Lower lobe of right lung (tissue), 2 donors: ENCODE results near the gene MMP20. TPM values are rescaled to one million over a fixed set of nuclear protein-coding genes. Genes with fewer than 3 reads are reported as not detected.

Experiments used
- ATAC-seq, 2 donors: fragments of 200-7000 bp; cut with Tn5 transposase; one replicate each; pipeline ENCODE4 v1.9.1; 2020 to 2022; ENCODE audit warnings: mild to moderate bottlenecking in 2 of 2, moderate library complexity in 2 of 2
- DNase-seq: peaks from one replicate; pipeline ENCODE4 v3.0.0-alpha.2; 2020
- H3K27ac ChIP-seq: fragments of 200-600 bp; one replicate; pipeline ENCODE4 v1.8.0; 2022
- H3K27me3 ChIP-seq: fragments of 200-600 bp; one replicate; pipeline ENCODE4 v1.8.0; 2022; ENCODE audit warnings: low read depth
- H3K36me3 ChIP-seq: fragments of 200-600 bp; one replicate; pipeline ENCODE4 v1.8.0; 2022; ENCODE audit warnings: mild to moderate bottlenecking
- H3K4me1 ChIP-seq: fragments of 200-600 bp; one replicate; pipeline ENCODE4 v1.8.0; 2022
- H3K4me3 ChIP-seq: fragments of 200-600 bp; one replicate; pipeline ENCODE4 v1.8.0; 2022; ENCODE audit warnings: mild to moderate bottlenecking
- H3K9me3 ChIP-seq: fragments of 200-600 bp; one replicate; pipeline ENCODE4 v1.8.0; 2022
- CTCF ChIP-seq: fragments of 200-600 bp; IDR thresholded peaks from one replicate; pipeline ENCODE4 v1.8.0; 2022; ENCODE audit warnings: antibody characterized with exemption, mild to moderate bottlenecking
- intact Hi-C: fragments of 100-400 bp; cut with DNase I; formaldehyde crosslinking; loops from one replicate; pipeline ENCODE4 v1.11.0; 2022
- total RNA-seq: library from RNA; stranded (reverse); fragmentation: NEBNext Ultra II Directional; extraction: Animal tissue kit (Norgen Biotek cat#: 25700); gene quantifications from one replicate; pipeline ENCODE4 v1.2.1, GENCODE V29; 2021
- donor health status: DM: no; HTN: yes; CAD: no; lungs with severe emphysema.

MMP20 gene
- total RNA-seq, 1 donor from 2014 or later: not detected

- peaks cover 6% of the 10 kb centered on the region for H3K4me1 ChIP-seq
- intact Hi-C loops: no loop called here
- H3K27me3 ChIP-seq: peaks cover 4% of the 10 kb centered on the region
- DNase-seq (no peak), ATAC-seq (no peak)
- H3K9me3 ChIP-seq: no peaks in the 10 kb centered on the region
- no peak overlapping the region for H3K27ac ChIP-seq
- no peak for TF ChIP-seq CTCF
- H3K36me3 ChIP-seq: no peaks in the 10 kb centered on the region
- H3K4me3 ChIP-seq: no peak overlapping the region
Measured at GRCh38 chr11:102623128-102623527, 2.0 kb downstream of the MMP20 start.

GRCh38 chr11:102622258-102622657, 2.9 kb downstream of the MMP20 start:
- H3K27me3 ChIP-seq: peaks cover 4% of the 10 kb centered on the region
- no peaks in the 10 kb centered on the region for H3K36me3 ChIP-seq
- H3K4me3 ChIP-seq: no peak overlapping the region
- H3K27ac ChIP-seq: no peak overlapping the region
- no peak for DNase-seq
- H3K4me1 ChIP-seq: peaks cover 6% of the 10 kb centered on the region
- TF ChIP-seq CTCF: no peak
- no peak for ATAC-seq
- no peaks in the 10 kb centered on the region for H3K9me3 ChIP-seq
- intact Hi-C loops: no loop called here

GRCh38 chr11:102620818-102621561, 4.1 kb downstream of the MMP20 start:
- Histone ChIP-seq H3K4me1 (peaks cover 6% of the 10 kb centered on the region), H3K27me3 (peaks cover 4% of the 10 kb centered on the region), H3K4me3 (no peak overlapping the region), H3K36me3 (no peaks in the 10 kb centered on the region), H3K27ac (peak overlapping the region; percentile 26), H3K9me3 (no peaks in the 10 kb centered on the region)
- ATAC-seq: peak in 1 of 2 donors; percentile 39
- DNase-seq: no peak
- intact Hi-C loops: no loop called here
- TF ChIP-seq CTCF: no peak

- DNase-seq (no peak), ATAC-seq (peak; percentile 63 to 81)
- H3K4me3 ChIP-seq: no peak overlapping the region
- H3K27ac ChIP-seq: peak overlapping the region; percentile 26
- H3K9me3 ChIP-seq: no peaks in the 10 kb centered on the region
- H3K27me3 ChIP-seq: no peaks in the 10 kb centered on the region
- H3K4me1 ChIP-seq: peaks cover 6% of the 10 kb centered on the region
- no peak for TF ChIP-seq CTCF
- intact Hi-C loops: no loop called here
- H3K36me3 ChIP-seq: no peaks in the 10 kb centered on the region
Measured at GRCh38 chr11:102620179-102620578, 5.0 kb downstream of the MMP20 start.

- H3K27me3 ChIP-seq: no peaks in the 10 kb centered on the region
- no peak for DNase-seq
- ATAC-seq: no peak
- peaks cover 6% of the 10 kb centered on the region for H3K4me1 ChIP-seq
- no peak overlapping the region for H3K4me3 ChIP-seq
- no peak for TF ChIP-seq CTCF
- intact Hi-C loops: no loop called here
- no peaks in the 10 kb centered on the region for H3K9me3 ChIP-seq
- no peak overlapping the region for H3K27ac ChIP-seq
- H3K36me3 ChIP-seq: no peaks in the 10 kb centered on the region
Measured at GRCh38 chr11:102617466-102618008, 7.6 kb downstream of the MMP20 start.
